Measurements from ENCODE around the gene ADARB1. TPM values are rescaled to one million over a fixed set of nuclear protein-coding genes. Genes with fewer than 3 reads are reported as not detected.

The ADARB1 gene
- total and polyA plus RNA-seq, 2 of the 4 experiments (the other 2 are of a cell fraction): 39.8 to 47.3 TPM

DNA sequence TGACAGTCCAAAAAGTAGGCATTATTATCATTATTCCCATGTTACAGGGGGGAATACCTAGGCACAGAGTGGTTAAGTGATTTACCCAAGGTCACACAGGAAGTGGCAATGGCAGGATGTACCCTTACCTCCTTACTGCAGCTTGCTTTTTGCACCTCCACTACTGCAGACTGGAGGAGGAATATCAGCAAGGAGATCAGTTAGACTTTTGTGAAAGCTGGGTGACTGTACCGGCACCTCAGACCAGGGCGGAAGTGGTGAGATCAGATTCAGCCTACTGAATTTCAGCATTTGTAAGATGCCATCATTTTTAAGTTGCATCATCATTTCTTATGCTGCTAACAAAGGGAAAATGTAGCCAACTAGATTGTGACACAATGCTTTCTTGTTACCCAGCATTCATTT, 4.5 kb downstream of the ADARB1 start:
- no peak for ATAC-seq (ENCODE audit: low read depth)
- no TSS peak for BruUV-seq (replicated peaks)
- H3K27me3 ChIP-seq (ENCODE audit: control insufficient read depth, insufficient read depth, low read length): no peaks in the 10 kb centered on the region
- in situ Hi-C loops (cut with MboI; ENCODE audit: low sequenced_read_pairs) (no loop called here), dilution Hi-C loops (cut with HindIII; ENCODE audit: low sequenced_read_pairs, unreplicated experiment) (no loop called here), intact Hi-C loops (cut with micrococcal nuclease) (no loop called here)
- H3K27ac ChIP-seq (ENCODE audit: insufficient read depth, low read length): peak overlapping the region; percentile 57
- peak overlapping the region; percentile 75 for H4K5ac ChIP-seq (ENCODE audit: low read depth, low read length)
- H2BK15ac ChIP-seq (ENCODE audit: low read depth, low read length): no peak overlapping the region
- no peak overlapping the region for H2AFZ ChIP-seq (replicated peaks; ENCODE audit: low read length, poor library complexity)
- H2BK5ac ChIP-seq (ENCODE audit: low read depth, low read length, poor library complexity, severe bottlenecking): peak overlapping the region; percentile 61
- H2AK5ac ChIP-seq (ENCODE audit: low read depth, low read length): peak overlapping the region; percentile 50
- H3K56ac ChIP-seq (ENCODE audit: extremely low read depth, insufficient read depth, low read length): no peak overlapping the region
- H3K4ac ChIP-seq (ENCODE audit: low read depth, low read length): peak overlapping the region; percentile 34; the same call in 1 of the 2 replicates
- peak overlapping the region; percentile 62; the same call in 1 of the 2 replicates for H3K23ac ChIP-seq (ENCODE audit: low read depth, low read length)
- H3K36me3 ChIP-seq (ENCODE audit: control insufficient read depth, insufficient read depth, low read length): peaks cover 23% of the 10 kb centered on the region
- no peak overlapping the region for H3K4me3 ChIP-seq (ENCODE audit: insufficient read depth, low read depth, low read length)
- peak overlapping the region; percentile 47 to 76; a peak in 1 of 4 replicates for H4K8ac ChIP-seq (ENCODE audit: low read depth in 2 of 2, low read length in 2 of 2)
- H2AK9ac ChIP-seq (replicated peaks; ENCODE audit: low read depth, low read length, poor library complexity): no peak overlapping the region
- peak overlapping the region; percentile 26 for H3K14ac ChIP-seq (replicated peaks; ENCODE audit: low read depth, low read length)
- peak overlapping the region; percentile 43; the same call in 1 of the 2 replicates for H3K18ac ChIP-seq (ENCODE audit: low read depth, low read length)
- TF ChIP-seq POLR2A (IDR thresholded peaks at IDR 0.05; ENCODE audit: low read depth, low read length): peak; percentile 35; the same call in 1 of the 2 replicates
- TF ChIP-seq MAFK (IDR thresholded peaks at IDR 0.05; ENCODE audit: low read depth, low read length): peak; percentile 52; the same call in 1 of the 2 replicates
- no peak for TF ChIP-seq BHLHE40 (IDR thresholded peaks at IDR 0.05; ENCODE audit: low read depth, low read length)
- no peak for TF ChIP-seq MAZ (IDR thresholded peaks at IDR 0.05; ENCODE audit: borderline replicate concordance, low read depth, low read length)
- TF ChIP-seq CEBPB (IDR thresholded peaks at IDR 0.05; ENCODE audit: low read depth, low read length): peak; percentile 98
- TF ChIP-seq CTCF (conservative IDR thresholded peaks at IDR 0.05; ENCODE audit: low read depth, low read length): no peak
- DNase-seq: peak; percentile 85
- H3K9me1 ChIP-seq (ENCODE audit: insufficient read depth, low read length): peaks cover 27% of the 10 kb centered on the region
- H4K20me1 ChIP-seq (ENCODE audit: insufficient read depth, low read length): peaks cover 81% of the 10 kb centered on the region
- CTCF ChIA-PET: no interaction called here
- H3K4me2 ChIP-seq (ENCODE audit: low read depth, low read length): peak overlapping the region; percentile 81
- peaks cover 26% of the 10 kb centered on the region for H3K4me1 ChIP-seq (ENCODE audit: control insufficient read depth, insufficient read depth, low read length)
- no peak overlapping the region for H2BK20ac ChIP-seq (ENCODE audit: low read depth, low read length)
- H3K9ac ChIP-seq (ENCODE audit: low read depth, low read length): peak overlapping the region; percentile 53; the same call in 1 of the 2 replicates
- no peaks in the 10 kb centered on the region for H3K9me3 ChIP-seq (ENCODE audit: control insufficient read depth, insufficient read depth, low read length)
- POLR2A ChIA-PET (ENCODE audit: unreplicated experiment): no interaction called here
- H4K91ac ChIP-seq (ENCODE audit: insufficient read depth, low read depth, low read length): no peak overlapping the region; the same call in 1 of the 2 replicates
- no peak overlapping the region for H2BK120ac ChIP-seq (ENCODE audit: low read depth, low read length)
- peaks cover 0 to 78% of the 10 kb centered on the region in 2 experiments; a peak in 2 of 4 replicates for H3K79me1 ChIP-seq (ENCODE audit: low read depth in 1 of 2, low read length in 2 of 2)
- no CpG with 5 or more reads among the region's 2 CpGs for WGBS, 2 experiments (ENCODE audit: extremely low coverage in 2 of 2, insufficient read length in 1 of 2)

Measured in IMR-90 (cell line).